NCI-H1092 treated with DMSO at 0.1 percent for 48 hours (cell line): ENCODE results near the gene ADAMTS16.

ENCODE experiments used
- DNase-seq: peaks from one replicate; lab custom pipeline; 2025; lab: John Stamatoyannopoulos, UW

ADAMTS16 gene

DNA sequence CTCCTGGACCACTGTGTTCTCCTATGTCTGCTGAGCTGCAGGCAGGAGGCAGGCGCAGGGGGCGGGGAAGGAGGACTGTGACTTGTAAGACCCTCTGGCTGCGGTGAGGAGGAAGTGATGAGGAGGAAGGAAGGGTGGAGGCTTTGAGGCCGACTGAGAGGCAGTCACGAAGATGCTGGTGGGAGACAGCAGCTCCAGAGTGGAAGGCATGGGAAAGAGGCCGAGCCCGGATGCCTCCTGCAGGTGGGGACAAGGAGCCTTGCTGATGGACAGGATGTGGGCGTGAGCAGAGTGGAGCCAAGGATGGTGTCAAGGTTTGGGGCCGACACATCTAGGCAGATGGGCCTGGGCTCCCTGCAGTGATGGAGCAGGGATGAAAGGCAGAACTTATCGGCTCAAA, 208.0 kb downstream of the ADAMTS16 start:
- no peak for DNase-seq

DNA sequence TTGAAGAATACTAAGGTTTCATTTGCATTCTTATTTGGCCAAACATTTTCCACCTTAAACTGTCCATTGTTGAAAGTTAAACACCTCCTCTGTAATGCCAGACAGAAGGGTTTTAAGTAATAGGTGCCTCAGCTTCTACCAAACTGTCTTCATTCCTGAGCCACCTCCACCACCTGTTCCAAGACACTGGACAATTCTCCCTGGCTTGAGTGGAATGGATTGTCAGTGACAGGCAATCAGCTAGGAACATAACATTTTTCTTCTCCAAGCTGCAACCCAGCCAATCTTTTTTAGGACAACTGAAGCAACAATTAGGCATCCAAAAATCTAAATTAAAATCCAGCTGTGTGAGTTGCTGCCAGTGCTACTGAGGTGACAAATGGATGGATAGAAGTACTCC, 208.4 kb downstream of the ADAMTS16 start:
- DNase-seq, result no peak

DNA sequence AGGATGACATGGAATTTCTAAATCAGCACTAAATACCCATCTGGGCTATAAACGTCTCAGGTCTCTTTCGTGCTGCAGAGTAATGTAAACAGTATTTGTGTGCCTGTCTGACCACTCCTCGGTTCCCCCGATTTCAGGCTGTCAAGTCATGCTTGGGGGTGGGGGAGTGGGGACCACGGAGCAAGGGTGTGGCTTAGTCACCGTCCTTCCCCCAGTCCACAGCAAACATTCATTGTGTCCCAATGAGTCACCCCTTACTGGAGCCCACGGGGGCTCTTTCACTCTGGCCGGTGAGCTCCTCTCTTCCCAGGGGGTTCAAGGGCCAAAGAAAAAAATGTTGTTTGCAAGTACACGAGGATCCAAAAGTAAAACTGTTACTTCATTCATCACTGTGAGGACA, 210.0 kb downstream of the ADAMTS16 start:
- no peak for DNase-seq

DNA sequence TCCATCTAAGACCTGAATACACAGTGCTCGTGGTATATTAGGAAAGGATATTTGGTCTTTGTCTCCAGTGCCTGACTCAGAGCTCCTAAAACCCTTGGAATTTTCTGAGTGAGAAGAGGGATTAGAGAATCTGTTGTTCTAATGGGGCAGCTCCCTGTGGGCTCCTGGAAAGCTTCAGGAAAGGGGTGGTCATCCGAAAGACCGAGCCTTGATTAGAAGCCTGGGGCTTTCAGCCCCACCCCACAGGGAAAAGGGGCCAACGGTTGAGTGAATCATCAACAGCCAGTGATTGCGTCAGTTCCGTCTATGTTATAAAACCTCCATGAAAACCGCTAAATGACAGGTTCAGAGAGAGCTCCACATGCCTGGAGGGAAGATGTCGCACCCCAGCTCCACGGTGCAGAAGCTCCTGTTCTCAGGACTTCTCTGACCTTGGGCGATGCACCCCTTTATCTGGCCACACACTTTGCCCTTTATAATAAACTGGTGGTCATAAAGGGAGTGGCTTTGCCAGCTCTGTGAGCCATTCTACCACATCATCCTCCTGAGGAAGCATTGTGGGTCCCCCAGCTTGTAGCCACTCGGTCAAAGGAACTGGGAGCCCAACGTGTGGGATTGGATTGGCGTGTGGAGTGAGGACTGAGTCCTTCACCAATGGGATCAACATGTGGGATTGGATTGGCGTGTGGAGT, 211.3 kb downstream of the ADAMTS16 start:
- DNase-seq, result no peak

DNA sequence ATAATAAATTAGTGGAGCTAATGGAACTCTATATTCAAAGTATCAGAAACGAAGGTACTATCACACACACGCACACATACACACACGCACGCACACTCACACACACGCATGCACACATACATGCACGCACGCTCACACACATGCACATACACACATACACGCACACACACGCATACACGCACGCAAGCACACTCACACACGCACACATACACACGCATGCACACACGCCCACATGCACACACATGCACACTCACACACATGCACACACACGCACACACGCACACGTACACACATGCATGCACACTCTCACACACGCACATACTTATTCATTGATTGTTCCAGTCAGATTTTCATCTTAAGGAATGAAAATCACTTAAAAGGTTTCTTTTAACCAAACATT, 212.5 kb downstream of the ADAMTS16 start:
- DNase-seq, result no peak

DNA sequence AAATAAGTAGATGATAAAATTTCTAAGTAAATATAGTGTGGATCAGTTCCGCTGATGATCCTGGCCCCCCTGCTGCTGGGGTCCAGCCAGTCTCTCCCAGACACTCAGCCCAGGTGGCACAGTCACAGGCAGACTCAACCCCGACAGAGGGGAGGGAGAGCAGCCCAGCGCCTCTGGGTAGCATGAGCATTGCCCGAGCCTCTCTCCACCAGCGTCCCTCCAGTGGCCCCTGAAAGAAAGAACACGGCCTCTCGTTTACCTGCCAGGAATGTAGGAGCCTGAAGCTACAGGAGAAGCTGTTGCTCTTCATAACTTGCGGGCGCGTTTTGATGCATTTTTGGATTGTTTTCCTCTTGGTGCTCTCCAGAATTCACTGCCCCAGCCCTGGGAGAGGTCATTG, 213.6 kb downstream of the ADAMTS16 start:
- DNase-seq, result peak; percentile 13

DNA sequence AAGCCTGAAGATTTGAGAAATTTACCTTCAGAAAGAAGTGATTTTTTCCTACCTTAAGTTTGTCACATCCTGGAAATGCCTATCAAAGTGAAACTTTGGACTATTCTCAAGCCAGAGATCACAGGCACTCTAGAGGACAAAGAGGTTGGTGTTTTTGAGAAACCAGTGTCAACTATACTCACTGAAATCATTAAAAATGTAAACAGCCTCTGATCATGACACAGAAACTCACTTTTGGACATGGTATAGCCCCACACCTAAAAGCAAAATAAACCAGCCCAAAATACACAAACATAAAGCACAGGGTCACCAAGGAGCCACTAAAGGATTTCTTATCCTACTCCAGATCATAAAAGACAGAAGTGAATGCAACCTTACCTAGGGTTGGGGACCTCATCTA, 216.6 kb downstream of the ADAMTS16 start:
- DNase-seq, result no peak

DNA sequence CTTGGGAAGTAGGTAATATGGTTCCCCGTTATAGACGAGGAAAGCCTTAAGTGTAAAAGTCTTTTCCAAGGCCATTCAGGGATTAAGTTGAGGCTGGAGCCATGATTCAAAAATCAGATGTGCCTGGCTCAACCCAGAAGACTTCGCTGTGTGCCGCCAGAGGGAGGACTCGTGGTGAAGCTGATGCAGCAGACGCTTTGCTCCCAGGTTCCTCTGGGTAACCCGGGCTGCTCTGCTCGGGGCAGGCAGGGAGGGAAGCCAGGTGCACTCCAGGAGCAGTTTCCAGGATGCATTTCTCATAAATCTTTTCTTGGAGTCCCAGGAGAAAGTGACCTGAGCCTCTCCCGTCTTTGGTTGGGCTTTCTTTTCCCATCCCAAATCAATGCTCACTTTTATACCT, 219.5 kb downstream of the ADAMTS16 start:
- DNase-seq, result no peak

DNA sequence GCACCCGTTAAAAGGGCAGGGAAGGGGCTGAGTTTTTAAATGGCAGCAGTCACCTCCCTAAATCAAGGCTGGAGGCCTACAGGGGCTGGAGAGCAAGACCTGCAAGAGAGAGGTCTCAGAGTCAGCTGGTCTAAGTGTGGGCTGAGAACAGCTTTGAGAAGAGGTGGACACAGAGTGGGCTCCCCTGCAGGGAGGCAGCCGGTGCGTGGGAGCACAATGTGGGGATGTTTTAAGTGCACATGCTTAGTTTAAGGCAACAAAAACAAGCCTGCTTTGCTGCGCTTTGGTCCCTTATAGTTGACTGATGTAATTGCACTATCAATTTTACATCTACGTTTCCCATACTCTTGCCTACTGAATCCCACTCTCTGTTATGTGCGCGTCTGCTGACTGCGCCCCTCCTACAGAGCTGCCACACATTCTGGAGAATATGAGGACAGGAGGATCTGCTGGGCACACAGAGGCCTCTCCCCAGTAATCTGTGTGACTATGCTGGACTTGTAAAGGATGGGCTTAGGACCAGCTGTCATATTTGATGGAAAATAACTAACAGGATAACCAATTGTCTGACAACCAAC, 220.3 kb downstream of the ADAMTS16 start:
- DNase-seq, result no peak

DNA sequence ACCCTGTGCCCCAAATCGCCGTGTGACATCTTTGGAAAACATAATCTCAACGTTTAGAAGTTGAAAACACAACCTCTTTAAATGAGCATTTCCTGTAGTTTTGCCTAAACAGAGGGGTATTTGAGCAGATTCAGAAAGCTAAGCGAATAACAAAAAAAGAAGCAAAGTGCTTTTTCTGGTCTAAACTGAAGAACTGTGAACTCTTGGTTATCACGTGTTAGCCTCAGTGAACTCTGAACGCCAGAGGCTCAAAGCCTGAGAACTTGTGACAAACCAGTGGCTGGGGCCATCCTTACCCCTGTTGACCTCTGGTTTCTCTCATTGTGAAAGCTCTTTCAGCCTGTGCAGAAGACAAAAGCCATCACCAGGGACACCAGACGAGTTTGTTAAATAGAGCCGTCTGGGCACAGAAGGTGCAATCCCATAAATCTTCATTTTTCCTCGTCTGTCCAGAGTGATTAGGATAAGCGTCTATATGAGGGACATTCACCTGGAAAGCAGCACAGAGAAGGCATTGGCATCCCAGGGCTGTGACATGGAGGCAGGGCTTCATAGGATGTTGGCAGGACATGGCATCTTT, 220.9 kb downstream of the ADAMTS16 start:
- no peak for DNase-seq

DNA sequence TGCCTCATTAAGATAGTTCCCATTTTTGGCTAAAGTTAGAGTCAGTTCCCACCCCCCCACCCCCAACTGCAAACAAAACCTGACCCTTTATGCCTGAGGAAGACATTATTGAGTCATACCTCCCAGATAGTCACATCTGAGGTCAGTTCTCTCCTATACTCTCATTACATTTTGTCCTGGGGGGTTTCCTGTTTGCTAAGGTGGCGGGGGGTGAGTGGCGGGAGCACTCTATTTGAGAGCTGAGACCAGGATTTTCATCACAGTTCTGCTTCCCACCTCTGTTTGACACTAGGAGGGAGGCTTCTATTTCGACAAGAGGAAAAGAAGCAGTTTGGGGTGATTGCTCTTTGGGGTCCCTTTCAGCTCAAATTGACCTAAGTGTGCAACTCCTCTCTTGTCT, 222.9 kb downstream of the ADAMTS16 start:
- no peak for DNase-seq

DNA sequence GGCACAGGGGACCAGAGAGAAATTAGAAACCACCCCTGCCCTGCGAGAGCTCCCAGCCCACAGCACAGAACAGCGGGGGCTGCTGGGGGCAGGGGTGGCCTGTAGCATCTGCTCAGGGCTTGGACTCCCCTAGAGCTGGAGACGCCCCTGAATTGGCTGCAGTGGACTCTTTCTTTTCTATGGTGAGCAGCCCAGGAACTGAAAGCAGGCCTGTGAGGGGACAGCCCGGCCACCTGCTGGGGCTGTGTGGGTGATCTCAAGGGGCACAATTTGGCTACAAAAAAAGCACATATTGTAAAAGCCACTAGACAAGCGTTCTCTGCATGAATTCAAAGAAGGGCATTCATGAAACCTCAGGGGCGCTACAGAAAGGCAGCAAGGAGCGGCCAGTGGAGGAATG, 224.8 kb downstream of the ADAMTS16 start:
- no peak for DNase-seq

DNA sequence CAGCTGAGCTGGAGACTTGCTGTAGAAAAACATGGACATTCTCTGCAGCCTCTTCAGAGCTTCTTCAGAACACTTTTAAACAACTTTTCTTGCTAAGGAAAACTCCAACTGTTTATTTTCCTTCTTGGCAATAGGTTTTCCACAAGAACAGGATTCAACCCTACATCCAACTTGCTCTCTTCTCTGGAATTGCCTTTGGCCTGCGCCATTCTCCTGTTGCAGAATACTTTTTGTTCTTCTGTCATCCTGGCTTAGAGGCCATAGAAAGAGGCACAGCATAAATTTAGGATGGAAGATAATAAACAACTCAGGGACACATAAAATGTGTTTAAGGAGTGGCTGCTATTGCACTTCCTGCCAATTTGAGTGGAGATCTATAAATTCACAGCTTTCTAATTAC, 227.6 kb downstream of the ADAMTS16 start:
- DNase-seq, result no peak

DNA sequence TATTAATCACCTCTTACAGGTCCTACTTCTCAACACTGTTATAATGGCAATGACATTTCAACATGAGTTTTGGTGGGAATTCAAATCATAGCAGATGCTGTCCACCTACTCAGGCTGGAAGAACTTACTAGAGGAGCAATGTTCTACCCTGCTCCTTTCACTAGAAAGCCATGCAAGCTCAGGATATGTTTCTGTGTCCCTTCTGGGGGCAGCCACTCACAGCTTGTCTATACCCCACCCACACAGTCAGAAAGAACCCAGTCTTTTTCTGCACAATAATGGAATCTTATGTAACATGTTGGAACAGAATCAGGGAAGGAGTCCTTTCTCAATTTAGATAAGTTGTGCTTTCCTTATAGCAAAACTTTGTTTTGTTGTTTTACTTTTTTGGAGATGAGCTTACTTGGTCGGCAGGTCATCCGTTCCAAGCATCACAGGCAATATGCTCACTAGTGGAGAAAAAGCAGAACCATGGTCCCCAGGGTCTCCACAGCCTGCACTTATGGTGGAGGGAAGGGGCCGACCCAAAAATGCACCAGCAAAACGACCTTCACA, 229.0 kb downstream of the ADAMTS16 start:
- DNase-seq, result no peak
